ENCODE results near the gene PARS2. TPM values are rescaled to one million over a fixed set of nuclear protein-coding genes. Genes with fewer than 3 reads are reported as not detected.
"Not testable (repeated sequence)": the region's sequence is repeated elsewhere in the genome, so short reads cannot be mapped to it uniquely, and the experiment has no call there.

PARS2 gene
- polyA plus RNA-seq, 1 donor from 2014 or later: 1.9 TPM

GRCh38 chr1:54777431-54777830 is 13.1 kb upstream of the PARS2 start:
- Histone ChIP-seq H3K9me2 (ENCODE audit: insufficient read depth, low read length) (no peaks in the 10 kb centered on the region), H2AFZ (ENCODE audit: low read depth, low read length) (no peak overlapping the region), H3K36me3 (ENCODE audit: insufficient read depth, low read length) (no peaks in the 10 kb centered on the region), H3K27me3 (ENCODE audit: insufficient read depth, low read depth, low read length) (peaks cover 19% of the 10 kb centered on the region), H3K79me2 (replicated peaks; ENCODE audit: insufficient read depth, low read length) (no peaks in the 10 kb centered on the region), H3K4me2 (ENCODE audit: low read length) (no peak overlapping the region), H3F3A (ENCODE audit: insufficient read depth, low read length, poor library complexity, severe bottlenecking) (no peaks in the 10 kb centered on the region), H3K9ac (ENCODE audit: low read length) (no peak overlapping the region), H3K27ac (ENCODE audit: low read length) (no peak overlapping the region), H3K9me3 (ENCODE audit: low read length) (no peaks in the 10 kb centered on the region), H4K20me1 (ENCODE audit: insufficient read depth) (no peaks in the 10 kb centered on the region), H3K4me3 (ENCODE audit: low read length) (no peak overlapping the region)
- no peak for TF ChIP-seq TAF1 (IDR thresholded peaks at IDR 0.05; ENCODE audit: low read depth)
- no peak for TF ChIP-seq EZH2 (IDR thresholded peaks at IDR 0.05; ENCODE audit: borderline replicate concordance, insufficient read depth, low read length, poor library complexity, severe bottlenecking)
- TF ChIP-seq SMC3 (conservative IDR thresholded peaks at IDR 0.05; ENCODE audit: poor library complexity): no peak

- Histone ChIP-seq H3K9me2 (ENCODE audit: insufficient read depth, low read length) (no peaks in the 10 kb centered on the region), H3F3A (ENCODE audit: insufficient read depth, low read length, poor library complexity, severe bottlenecking) (no peaks in the 10 kb centered on the region), H3K36me3 (ENCODE audit: insufficient read depth, low read length) (no peaks in the 10 kb centered on the region), H3K9me3 (ENCODE audit: low read length) (no peaks in the 10 kb centered on the region), H3K27ac (ENCODE audit: low read length) (no peak overlapping the region), H3K4me2 (ENCODE audit: low read length) (no peak overlapping the region), H3K27me3 (ENCODE audit: insufficient read depth, low read depth, low read length) (peaks cover 15% of the 10 kb centered on the region), H2AFZ (ENCODE audit: low read depth, low read length) (no peak overlapping the region), H3K79me2 (replicated peaks; ENCODE audit: insufficient read depth, low read length) (no peaks in the 10 kb centered on the region), H3K9ac (ENCODE audit: low read length) (no peak overlapping the region), H4K20me1 (ENCODE audit: insufficient read depth) (no peaks in the 10 kb centered on the region), H3K4me3 (ENCODE audit: low read length) (no peak overlapping the region)
- TF ChIP-seq POLR2AphosphoS5 (IDR thresholded peaks at IDR 0.05) (no peak), SMC3 (conservative IDR thresholded peaks at IDR 0.05; ENCODE audit: poor library complexity) (no peak), EP300 (conservative IDR thresholded peaks at IDR 0.05; ENCODE audit: poor library complexity, severe bottlenecking) (no peak), TAF1 (IDR thresholded peaks at IDR 0.05; ENCODE audit: low read depth) (no peak), RAD21 (conservative IDR thresholded peaks at IDR 0.05) (no peak), EZH2 (IDR thresholded peaks at IDR 0.05; ENCODE audit: borderline replicate concordance, insufficient read depth, low read length, poor library complexity, severe bottlenecking) (no peak), MXI1 (conservative IDR thresholded peaks at IDR 0.05; ENCODE audit: poor library complexity, severe bottlenecking) (no peak)
- TF ChIP-seq, protein P1, sequence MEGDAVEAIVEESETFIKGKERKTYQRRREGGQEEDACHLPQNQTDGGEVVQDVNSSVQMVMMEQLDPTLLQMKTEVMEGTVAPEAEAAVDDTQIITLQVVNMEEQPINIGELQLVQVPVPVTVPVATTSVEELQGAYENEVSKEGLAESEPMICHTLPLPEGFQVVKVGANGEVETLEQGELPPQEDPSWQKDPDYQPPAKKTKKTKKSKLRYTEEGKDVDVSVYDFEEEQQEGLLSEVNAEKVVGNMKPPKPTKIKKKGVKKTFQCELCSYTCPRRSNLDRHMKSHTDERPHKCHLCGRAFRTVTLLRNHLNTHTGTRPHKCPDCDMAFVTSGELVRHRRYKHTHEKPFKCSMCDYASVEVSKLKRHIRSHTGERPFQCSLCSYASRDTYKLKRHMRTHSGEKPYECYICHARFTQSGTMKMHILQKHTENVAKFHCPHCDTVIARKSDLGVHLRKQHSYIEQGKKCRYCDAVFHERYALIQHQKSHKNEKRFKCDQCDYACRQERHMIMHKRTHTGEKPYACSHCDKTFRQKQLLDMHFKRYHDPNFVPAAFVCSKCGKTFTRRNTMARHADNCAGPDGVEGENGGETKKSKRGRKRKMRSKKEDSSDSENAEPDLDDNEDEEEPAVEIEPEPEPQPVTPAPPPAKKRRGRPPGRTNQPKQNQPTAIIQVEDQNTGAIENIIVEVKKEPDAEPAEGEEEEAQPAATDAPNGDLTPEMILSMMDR (IDR thresholded peaks at IDR 0.05; ENCODE audit: poor library complexity, severe bottlenecking): no peak
- TF ChIP-seq, protein P2, sequence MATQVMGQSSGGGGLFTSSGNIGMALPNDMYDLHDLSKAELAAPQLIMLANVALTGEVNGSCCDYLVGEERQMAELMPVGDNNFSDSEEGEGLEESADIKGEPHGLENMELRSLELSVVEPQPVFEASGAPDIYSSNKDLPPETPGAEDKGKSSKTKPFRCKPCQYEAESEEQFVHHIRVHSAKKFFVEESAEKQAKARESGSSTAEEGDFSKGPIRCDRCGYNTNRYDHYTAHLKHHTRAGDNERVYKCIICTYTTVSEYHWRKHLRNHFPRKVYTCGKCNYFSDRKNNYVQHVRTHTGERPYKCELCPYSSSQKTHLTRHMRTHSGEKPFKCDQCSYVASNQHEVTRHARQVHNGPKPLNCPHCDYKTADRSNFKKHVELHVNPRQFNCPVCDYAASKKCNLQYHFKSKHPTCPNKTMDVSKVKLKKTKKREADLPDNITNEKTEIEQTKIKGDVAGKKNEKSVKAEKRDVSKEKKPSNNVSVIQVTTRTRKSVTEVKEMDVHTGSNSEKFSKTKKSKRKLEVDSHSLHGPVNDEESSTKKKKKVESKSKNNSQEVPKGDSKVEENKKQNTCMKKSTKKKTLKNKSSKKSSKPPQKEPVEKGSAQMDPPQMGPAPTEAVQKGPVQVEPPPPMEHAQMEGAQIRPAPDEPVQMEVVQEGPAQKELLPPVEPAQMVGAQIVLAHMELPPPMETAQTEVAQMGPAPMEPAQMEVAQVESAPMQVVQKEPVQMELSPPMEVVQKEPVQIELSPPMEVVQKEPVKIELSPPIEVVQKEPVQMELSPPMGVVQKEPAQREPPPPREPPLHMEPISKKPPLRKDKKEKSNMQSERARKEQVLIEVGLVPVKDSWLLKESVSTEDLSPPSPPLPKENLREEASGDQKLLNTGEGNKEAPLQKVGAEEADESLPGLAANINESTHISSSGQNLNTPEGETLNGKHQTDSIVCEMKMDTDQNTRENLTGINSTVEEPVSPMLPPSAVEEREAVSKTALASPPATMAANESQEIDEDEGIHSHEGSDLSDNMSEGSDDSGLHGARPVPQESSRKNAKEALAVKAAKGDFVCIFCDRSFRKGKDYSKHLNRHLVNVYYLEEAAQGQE (IDR thresholded peaks at IDR 0.05; ENCODE audit: borderline replicate concordance): no peak
Observed at GRCh38 chr1:54777011-54777410, 12.7 kb upstream of the PARS2 start.

- H3K4me3 ChIP-seq (ENCODE audit: low read length); H3K4me2 ChIP-seq (ENCODE audit: low read length); H3K27me3 ChIP-seq (ENCODE audit: insufficient read depth, low read depth, low read length); H3K9ac ChIP-seq (ENCODE audit: low read length); H3F3A ChIP-seq (ENCODE audit: insufficient read depth, low read length, poor library complexity, severe bottlenecking); H2AFZ ChIP-seq (ENCODE audit: low read depth, low read length); H4K20me1 ChIP-seq (ENCODE audit: insufficient read depth); H3K9me2 ChIP-seq (ENCODE audit: insufficient read depth, low read length); H3K27ac ChIP-seq (ENCODE audit: low read length); H3K9me3 ChIP-seq (ENCODE audit: low read length); H3K36me3 ChIP-seq (ENCODE audit: insufficient read depth, low read length); H3K79me2 ChIP-seq (replicated peaks; ENCODE audit: insufficient read depth, low read length): not testable (repeated sequence)
Observed at GRCh38 chr1:54775828-54776721, 11.8 kb upstream of the PARS2 start.
